ENCODE measurements around the gene MOB3A.

DNA sequence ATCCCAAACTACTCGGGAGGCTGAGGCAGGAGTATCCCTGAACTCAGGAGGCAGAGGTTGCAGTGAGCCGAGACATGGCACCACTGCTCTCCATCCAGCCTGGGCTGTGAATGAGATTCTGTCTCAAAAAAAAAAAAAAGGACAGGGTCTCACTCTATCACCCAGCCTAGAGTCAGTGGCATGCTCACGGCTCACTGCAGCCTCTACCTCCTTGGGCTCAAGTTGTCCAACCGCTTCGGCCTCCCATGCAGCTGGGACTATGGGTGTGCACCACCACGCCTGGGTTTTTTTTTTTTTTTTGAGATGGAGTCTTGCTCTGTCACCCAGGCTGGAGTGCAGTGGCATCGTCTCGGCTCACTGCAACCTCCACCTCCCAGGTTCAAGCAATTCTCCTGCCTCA is 59.7 kb downstream of the MOB3A start:
- TF ChIP-seq SUZ12 (IDR thresholded peaks at IDR 0.05) (no peak), SP1 (IDR thresholded peaks at IDR 0.05) (no peak), FOXM1 (IDR thresholded peaks at IDR 0.05; ENCODE audit: borderline replicate concordance) (no peak), ELF4 (IDR thresholded peaks at IDR 0.05) (no peak), FOXK2 (IDR thresholded peaks at IDR 0.05) (no peak), PKNOX1 (IDR thresholded peaks at IDR 0.05) (no peak), HDGF (IDR thresholded peaks at IDR 0.05; ENCODE audit: borderline replicate concordance) (no peak), LEF1 (IDR thresholded peaks at IDR 0.05; ENCODE audit: borderline replicate concordance) (no peak)

Data from HEK293T (cell line).